DND-41 (cell line): ENCODE data around the gene PLCD1.

ENCODE experiments used
- ATAC-seq: fragments of 200-7000 bp; cut with Tn5 transposase; 3 replicates; pipeline ENCODE4 v1.9.1; 2021; ENCODE audit warnings: low read depth; ENCODE audit not compliant: insufficient read depth
- DNase-seq: peaks from one replicate; pipeline ENCODE4 v3.0.0-alpha.2; 2020
- H2AFZ ChIP-seq: 2 replicates; pipeline ENCODE4 v1.6.0; 2012; ENCODE audit warnings: low read depth, low read length
- H3K27ac ChIP-seq: 2 replicates; pipeline ENCODE4 v1.5.1; 2012; ENCODE audit warnings: low read length, inconsistent platforms
- H3K27me3 ChIP-seq: fragments of 200-600 bp; sonication (generic); 2 replicates; pipeline ENCODE4 v1.6.0; 2012; ENCODE audit warnings: low read length, mild to moderate bottlenecking, inconsistent platforms; ENCODE audit not compliant: insufficient read depth, poor library complexity
- H3K36me3 ChIP-seq: 2 replicates; pipeline ENCODE4 v1.5.1; 2012; ENCODE audit warnings: low read length, inconsistent platforms; ENCODE audit not compliant: insufficient read depth
- H3K4me1 ChIP-seq: 2 replicates; pipeline ENCODE4 v1.5.1; 2012; ENCODE audit warnings: mild to moderate bottlenecking, low read length; ENCODE audit not compliant: insufficient read depth
- H3K4me2 ChIP-seq: 2 replicates; pipeline ENCODE4 v1.6.0; 2012; ENCODE audit warnings: mild to moderate bottlenecking, moderate library complexity, low read length, inconsistent platforms; ENCODE audit not compliant: insufficient read depth
- H3K4me3 ChIP-seq, 2 experiments: fragments of 200-600 bp in 1 of 2; shearing (Covaris generic) in 1 of 2; 2 replicates each; pipeline ENCODE4 v1.5.1; 2012 to 2016; ENCODE audit warnings: inconsistent platforms in 2 of 2, low read length in 2 of 2, mild to moderate bottlenecking in 2 of 2, low read depth in 1 of 2, moderate library complexity in 1 of 2
- H3K79me2 ChIP-seq: 2 replicates; pipeline ENCODE4 v1.6.0; 2012; ENCODE audit warnings: low read length, inconsistent platforms; ENCODE audit not compliant: insufficient read depth
- H3K9ac ChIP-seq: 2 replicates; pipeline ENCODE4 v1.6.0; 2012; ENCODE audit warnings: low read depth, mild to moderate bottlenecking, inconsistent platforms, low read length, moderate library complexity
- H3K9me3 ChIP-seq: 2 replicates; pipeline ENCODE4 v1.5.1; 2012; ENCODE audit warnings: low read length, moderate library complexity, mild to moderate bottlenecking, inconsistent platforms; ENCODE audit not compliant: insufficient read depth, severe bottlenecking
- H4K20me1 ChIP-seq: 2 replicates; pipeline ENCODE4 v1.6.0; 2012; ENCODE audit warnings: low read length; ENCODE audit not compliant: insufficient read depth
- CTCF ChIP-seq: IDR thresholded peaks from 2 replicates; pipeline ENCODE4 v1.5.1; 2012; ENCODE audit warnings: borderline replicate concordance, low read length, moderate library complexity, mild to moderate bottlenecking; ENCODE audit not compliant: poor library complexity, severe bottlenecking; ENCODE audit errors: extremely low read depth
- EZH2 ChIP-seq: IDR thresholded peaks from 3 replicates; pipeline ENCODE4 v1.6.1; 2012; ENCODE audit warnings: borderline replicate concordance, low read depth, mild to moderate bottlenecking, moderate library complexity, low read length, inconsistent platforms; ENCODE audit not compliant: severe bottlenecking

The PLCD1 gene

GRCh38 chr3:37968813-37969595 is 60.4 kb downstream of the PLCD1 start:
- TF ChIP-seq EZH2: no peak
- Histone ChIP-seq H3K4me3 (no peak overlapping the region), H3K36me3 (peaks cover 36% of the 10 kb centered on the region), H3K4me1 (no peaks in the 10 kb centered on the region), H3K4me2 (no peak overlapping the region), H4K20me1 (no peaks in the 10 kb centered on the region), H3K27me3 (no peaks in the 10 kb centered on the region), H3K27ac (no peak overlapping the region), H3K9me3 (no peaks in the 10 kb centered on the region), H2AFZ (no peak overlapping the region), H3K9ac (no peak overlapping the region), H3K79me2 (no peaks in the 10 kb centered on the region)
- ATAC-seq: no peak
- no peak for DNase-seq

- Histone ChIP-seq H3K9ac (no peak overlapping the region), H4K20me1 (no peaks in the 10 kb centered on the region), H3K4me2 (no peak overlapping the region), H3K4me3 (no peak overlapping the region), H3K36me3 (peaks cover 31% of the 10 kb centered on the region), H3K4me1 (no peaks in the 10 kb centered on the region), H3K79me2 (no peaks in the 10 kb centered on the region), H3K9me3 (no peaks in the 10 kb centered on the region), H3K27me3 (no peaks in the 10 kb centered on the region), H2AFZ (no peak overlapping the region), H3K27ac (no peak overlapping the region)
- ATAC-seq: no peak
- no peak for DNase-seq
- no peak for TF ChIP-seq EZH2
- no peak for TF ChIP-seq CTCF
These were observed 61.2 kb downstream of the PLCD1 start for GRCh38 chr3:37968199-37968598.

- no peak for TF ChIP-seq EZH2
- TF ChIP-seq CTCF: peak; percentile 80
- H3K79me2 ChIP-seq: no peaks in the 10 kb centered on the region
- H3K4me2 ChIP-seq: no peak overlapping the region
- H2AFZ ChIP-seq: no peak overlapping the region
- no peak overlapping the region for H3K9ac ChIP-seq
- H3K36me3 ChIP-seq: peaks cover 24% of the 10 kb centered on the region
- peak; percentile 90 for ATAC-seq
- no peaks in the 10 kb centered on the region for H3K27me3 ChIP-seq
- H3K9me3 ChIP-seq: no peaks in the 10 kb centered on the region
- no peaks in the 10 kb centered on the region for H3K4me1 ChIP-seq
- no peak overlapping the region for H3K27ac ChIP-seq
- H3K4me3 ChIP-seq: no peak overlapping the region
- H4K20me1 ChIP-seq: no peaks in the 10 kb centered on the region
- peak; percentile 61 for DNase-seq
These were observed 62.1 kb downstream of the PLCD1 start for GRCh38 chr3:37967260-37967881.

GRCh38 chr3:37964716-37965115 is 64.7 kb downstream of the PLCD1 start:
- Histone ChIP-seq H3K27me3 (no peaks in the 10 kb centered on the region), H3K9me3 (no peaks in the 10 kb centered on the region), H4K20me1 (no peaks in the 10 kb centered on the region), H3K79me2 (no peaks in the 10 kb centered on the region), H3K9ac (no peak overlapping the region), H3K4me2 (no peak overlapping the region), H3K36me3 (peaks cover 8% of the 10 kb centered on the region; the same call in 1 of the 2 replicates), H3K4me3 (no peak overlapping the region), H2AFZ (no peak overlapping the region), H3K4me1 (no peaks in the 10 kb centered on the region), H3K27ac (no peak overlapping the region)
- no peak for TF ChIP-seq EZH2
- TF ChIP-seq CTCF: no peak
- ATAC-seq (no peak), DNase-seq (no peak)
